Esophagus squamous epithelium (tissue), 4 donors: ENCODE results near the gene HS1BP3.

Experiments
- POLR2A ChIP-seq, 4 donors: fragments of 450-650 bp; IDR thresholded peaks; one replicate each; pipeline ENCODE4 v1.6.1; 2017; ENCODE audit warnings: antibody characterized with exemption in 4 of 4, mild to moderate bottlenecking in 4 of 4, moderate library complexity in 3 of 4
- TF ChIP-seq, protein P1 (sequence below), 6 experiments: fragments of 450-650 bp in 4 of 6; fragments of 200-600 bp in 2 of 6; sonication (generic) in 2 of 6; IDR thresholded peaks; one replicate each; pipeline ENCODE4 v1.5.1; 2016 to 2019; ENCODE audit warnings: antibody characterized with exemption in 6 of 6, mild to moderate bottlenecking in 4 of 6, moderate library complexity in 4 of 6

DNA sequence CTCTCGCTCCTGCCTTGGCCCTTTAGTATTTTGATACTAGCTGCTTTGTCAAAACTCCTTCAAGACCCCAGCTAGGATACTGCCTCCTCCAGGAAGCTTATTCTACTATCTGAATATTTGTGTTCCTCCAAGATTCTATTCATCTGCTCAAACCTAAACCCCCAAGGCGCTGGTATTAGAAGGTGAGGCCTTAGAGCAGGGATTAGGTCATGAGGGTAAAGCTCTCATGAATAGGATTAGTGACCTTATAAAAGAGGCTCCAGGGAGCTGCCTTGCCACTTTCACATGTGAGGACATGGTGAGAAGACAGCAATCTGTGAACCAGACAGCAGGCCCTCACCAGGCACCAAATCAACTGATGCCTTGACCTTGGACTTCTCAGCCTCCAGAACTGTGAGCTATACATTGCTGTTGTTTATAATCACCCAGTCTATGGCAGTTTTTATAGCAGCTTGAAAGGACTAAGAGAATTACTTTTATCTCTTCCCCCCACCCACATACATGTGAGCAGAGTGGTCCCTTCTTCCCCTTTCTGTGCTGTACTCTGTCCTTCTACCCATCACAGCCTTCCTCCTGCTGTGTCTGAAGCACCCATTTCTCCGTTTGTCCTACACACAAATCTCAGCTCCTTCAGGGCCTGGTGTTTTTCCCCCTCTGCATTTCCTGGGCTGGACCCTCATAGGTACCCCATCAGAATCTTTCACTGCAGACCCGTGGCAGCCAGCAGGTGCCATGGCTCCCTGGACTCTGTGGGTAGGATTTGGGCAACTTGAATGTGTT is 54.5 kb downstream of the HS1BP3 start:
- TF ChIP-seq, protein P1, sequence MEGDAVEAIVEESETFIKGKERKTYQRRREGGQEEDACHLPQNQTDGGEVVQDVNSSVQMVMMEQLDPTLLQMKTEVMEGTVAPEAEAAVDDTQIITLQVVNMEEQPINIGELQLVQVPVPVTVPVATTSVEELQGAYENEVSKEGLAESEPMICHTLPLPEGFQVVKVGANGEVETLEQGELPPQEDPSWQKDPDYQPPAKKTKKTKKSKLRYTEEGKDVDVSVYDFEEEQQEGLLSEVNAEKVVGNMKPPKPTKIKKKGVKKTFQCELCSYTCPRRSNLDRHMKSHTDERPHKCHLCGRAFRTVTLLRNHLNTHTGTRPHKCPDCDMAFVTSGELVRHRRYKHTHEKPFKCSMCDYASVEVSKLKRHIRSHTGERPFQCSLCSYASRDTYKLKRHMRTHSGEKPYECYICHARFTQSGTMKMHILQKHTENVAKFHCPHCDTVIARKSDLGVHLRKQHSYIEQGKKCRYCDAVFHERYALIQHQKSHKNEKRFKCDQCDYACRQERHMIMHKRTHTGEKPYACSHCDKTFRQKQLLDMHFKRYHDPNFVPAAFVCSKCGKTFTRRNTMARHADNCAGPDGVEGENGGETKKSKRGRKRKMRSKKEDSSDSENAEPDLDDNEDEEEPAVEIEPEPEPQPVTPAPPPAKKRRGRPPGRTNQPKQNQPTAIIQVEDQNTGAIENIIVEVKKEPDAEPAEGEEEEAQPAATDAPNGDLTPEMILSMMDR (IDR thresholded peaks at IDR 0.05) = no peak
- TF ChIP-seq POLR2A (IDR thresholded peaks at IDR 0.05) = no peak
